GM10847 (cell line): ENCODE data around the gene CNTN5.

Experiments
- POLR2A ChIP-seq: IDR thresholded peaks from 2 replicates; pipeline ENCODE4 v1.6.1; 2011; ENCODE audit not compliant: insufficient read length; ENCODE audit errors: extremely low read depth

The CNTN5 gene

DNA sequence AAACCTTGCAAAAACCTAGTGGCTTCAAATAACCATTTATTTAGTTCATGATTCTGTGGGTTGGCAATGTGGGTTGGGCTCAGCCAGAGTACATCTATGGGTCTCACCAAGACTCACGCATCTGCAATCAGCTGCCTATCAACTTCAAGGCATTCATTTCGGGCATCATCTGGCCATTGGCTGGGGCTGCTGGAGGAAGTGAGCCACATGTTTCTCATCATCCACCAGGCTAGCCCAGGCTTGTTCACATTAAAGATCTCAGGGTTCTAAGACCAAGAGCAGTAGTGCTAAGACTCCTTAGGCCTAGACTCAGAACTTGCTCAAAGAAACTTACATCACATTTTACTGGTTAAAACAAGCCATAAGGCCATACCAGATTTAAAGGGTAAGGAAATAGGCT, 1187.5 kb downstream of the CNTN5 start:
- no peak for TF ChIP-seq POLR2A

DNA sequence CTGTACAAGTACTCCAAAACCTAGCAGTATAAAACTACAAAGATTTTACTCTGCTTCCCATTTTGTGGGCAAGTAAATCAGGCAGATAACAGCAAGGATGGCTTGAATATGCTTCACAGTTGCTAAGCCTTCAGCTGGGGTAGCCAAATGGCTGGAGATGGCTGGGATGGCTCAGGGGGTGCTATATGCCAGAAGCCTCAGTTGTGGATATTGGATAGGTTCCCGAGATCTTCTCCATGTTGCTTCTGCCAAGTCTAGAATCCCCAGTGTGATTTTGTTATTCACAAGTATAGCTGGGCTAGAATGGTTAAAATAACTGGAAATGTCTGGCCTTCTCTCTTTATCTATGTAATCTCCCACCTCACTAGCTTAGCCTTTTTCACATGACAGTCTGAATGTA, 1194.0 kb downstream of the CNTN5 start:
- no peak for TF ChIP-seq POLR2A

DNA sequence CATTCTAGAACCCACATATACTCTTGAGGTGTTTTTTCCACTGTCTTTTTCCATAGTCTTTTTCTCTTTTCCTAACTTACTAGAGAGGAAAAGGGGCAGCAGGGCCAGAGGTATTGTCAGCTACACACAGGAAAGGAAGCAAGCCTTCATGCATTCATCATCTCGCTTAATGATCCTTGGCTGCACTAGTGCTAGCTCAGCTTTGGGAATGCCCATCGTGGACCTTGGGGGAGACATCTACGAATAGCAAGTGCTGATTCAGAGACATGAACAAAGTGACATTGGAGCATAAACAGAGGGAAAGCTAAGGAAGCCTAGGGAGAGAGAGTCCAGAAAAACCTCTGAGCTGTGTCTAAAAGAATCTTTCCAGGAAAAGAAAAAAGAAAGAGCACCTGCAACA, 1200.1 kb downstream of the CNTN5 start:
- no peak for TF ChIP-seq POLR2A

DNA sequence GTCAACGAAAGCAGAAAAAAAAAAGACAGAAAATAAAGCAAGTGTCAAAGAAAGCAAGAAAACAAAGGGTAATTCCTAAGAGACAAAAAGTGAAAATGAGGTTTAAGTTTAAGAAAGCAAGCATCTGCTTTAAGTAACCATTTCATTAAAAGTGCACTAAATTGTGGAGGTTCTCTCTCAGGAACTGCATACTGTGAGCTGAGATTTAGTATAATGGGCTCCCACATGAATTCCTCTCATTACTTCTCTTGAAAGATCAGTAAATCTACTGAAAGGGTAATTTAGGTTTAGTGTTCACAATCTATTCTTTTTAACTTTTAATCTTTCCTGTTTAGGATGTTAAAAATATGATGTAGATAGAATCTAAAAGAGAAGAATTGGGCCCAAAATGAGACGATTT, 1201.0 kb downstream of the CNTN5 start:
- no peak for TF ChIP-seq POLR2A

DNA sequence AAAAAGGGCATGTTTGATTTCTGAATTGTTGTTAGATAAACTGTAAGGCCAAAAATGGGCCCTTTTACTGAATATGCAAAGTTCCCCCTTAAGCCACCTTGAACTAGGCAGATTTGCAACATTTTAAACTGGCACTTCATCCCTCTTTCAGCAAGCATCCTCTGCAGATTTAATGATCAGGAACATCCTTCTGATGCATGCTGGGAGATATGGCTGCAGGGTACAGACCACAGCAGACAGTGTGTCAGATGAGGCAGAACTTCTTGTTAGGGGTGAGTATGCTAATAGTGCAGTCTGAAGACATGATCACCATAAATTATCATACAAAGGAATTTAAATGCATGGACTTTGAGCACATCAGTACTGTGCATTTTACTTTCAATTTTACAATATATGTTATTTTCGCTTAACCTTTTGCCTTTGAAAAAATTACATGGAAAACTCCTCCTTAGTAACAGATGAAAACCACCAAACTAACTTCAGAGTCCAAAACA, 1203.8 kb downstream of the CNTN5 start:
- TF ChIP-seq POLR2A = no peak

DNA sequence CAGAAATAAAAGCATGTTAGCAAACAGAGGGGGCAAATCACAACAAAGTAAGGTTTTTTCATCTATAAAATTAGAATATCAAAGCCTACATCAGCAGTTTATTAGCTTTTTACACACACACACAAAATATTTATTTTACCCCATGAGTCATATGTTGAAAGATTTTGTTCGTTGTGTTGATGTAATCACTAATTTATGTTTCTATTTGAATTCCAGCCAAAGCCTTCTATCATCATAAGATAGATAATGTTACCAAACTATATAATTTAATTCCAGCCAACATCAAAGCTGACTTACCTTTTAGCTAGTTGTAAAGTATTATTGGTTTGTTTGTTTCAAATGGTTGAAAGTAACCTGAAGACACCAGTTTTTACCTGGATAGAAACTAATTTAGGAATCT, 1208.3 kb downstream of the CNTN5 start:
- no peak for TF ChIP-seq POLR2A

DNA sequence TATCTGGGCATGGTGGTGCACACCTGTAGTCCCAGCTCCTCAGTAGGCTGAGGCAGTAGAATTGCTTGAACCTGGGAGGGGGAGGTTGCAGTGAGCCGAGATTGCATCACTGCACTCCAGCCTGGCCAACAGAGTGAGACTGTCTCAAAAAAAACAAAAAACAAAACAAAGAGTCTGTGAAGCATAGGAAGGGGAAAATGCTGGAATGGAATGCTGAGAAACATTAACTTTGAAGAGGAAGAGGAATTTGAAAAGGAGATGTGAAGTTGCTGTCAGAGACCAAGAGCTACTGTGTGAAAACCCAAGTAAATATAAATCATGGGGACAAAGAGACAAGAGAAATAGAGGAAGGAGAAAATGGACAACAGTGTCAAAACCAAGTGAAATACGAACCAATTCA, 1211.3 kb downstream of the CNTN5 start:
- TF ChIP-seq POLR2A = no peak

DNA sequence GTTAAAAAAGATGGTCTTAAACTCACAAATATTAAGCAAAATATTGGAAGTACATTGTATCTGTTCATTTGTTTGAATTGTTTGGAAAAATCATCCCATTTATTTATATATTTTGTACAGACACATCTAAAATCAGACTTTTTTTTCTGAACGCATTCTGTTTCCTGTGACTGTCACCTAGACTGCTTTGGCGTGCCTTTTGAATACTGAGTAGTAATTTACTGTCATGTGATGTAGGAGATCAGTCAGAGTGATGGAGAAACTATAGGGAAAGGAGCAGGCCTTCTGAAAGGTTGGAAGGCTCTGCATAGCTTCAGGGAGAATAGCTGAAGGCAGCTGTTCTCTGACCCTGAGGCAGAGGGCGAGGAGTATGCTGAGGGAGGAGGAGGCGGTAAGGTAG, 1214.3 kb downstream of the CNTN5 start:
- no peak for TF ChIP-seq POLR2A

DNA sequence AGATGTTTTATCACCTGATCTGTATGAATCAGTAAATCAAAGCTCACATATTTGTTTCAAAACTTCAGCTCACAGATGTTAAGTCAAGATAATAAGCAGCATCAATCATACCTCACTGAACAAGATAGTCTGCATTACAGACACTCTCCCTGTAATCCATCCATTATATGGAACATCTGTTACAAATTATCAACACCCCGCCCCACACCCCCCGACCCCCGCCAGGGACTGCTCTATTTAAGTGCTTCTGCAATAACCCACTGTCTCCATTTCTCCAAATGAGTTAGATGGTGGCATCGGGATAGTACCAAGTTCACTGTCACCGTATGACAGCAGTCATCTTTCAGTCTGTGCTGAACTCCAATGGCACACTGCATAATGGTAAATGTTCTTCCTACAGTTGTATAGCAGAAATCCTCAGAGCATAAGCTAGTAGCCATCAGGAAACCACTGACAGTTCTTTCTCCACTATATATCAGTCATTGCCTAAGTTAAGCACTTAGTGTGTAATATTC, 1219.3 kb downstream of the CNTN5 start:
- no peak for TF ChIP-seq POLR2A

DNA sequence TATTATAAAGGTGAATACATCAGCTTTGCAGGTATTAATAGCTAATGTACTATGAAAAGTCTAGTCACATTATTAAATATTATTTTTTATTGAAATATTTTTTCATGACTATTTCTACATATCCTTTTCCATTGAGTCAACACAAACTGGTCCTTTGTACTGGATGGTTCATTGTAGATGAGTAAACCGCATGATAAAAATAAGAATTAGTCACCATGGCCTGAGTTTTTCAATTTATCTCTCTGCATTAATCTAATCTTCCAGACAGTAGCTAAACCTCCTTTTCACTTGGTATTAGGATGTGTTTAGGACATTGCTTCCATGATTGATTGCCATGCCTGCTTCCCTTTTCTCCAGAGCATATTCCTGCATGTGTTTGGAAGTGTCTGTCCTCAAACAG, 1227.0 kb downstream of the CNTN5 start:
- TF ChIP-seq POLR2A = no peak

- no peak for TF ChIP-seq POLR2A
Measured at GRCh38 chr11:100269516-100269915, 1248.8 kb downstream of the CNTN5 start.

DNA sequence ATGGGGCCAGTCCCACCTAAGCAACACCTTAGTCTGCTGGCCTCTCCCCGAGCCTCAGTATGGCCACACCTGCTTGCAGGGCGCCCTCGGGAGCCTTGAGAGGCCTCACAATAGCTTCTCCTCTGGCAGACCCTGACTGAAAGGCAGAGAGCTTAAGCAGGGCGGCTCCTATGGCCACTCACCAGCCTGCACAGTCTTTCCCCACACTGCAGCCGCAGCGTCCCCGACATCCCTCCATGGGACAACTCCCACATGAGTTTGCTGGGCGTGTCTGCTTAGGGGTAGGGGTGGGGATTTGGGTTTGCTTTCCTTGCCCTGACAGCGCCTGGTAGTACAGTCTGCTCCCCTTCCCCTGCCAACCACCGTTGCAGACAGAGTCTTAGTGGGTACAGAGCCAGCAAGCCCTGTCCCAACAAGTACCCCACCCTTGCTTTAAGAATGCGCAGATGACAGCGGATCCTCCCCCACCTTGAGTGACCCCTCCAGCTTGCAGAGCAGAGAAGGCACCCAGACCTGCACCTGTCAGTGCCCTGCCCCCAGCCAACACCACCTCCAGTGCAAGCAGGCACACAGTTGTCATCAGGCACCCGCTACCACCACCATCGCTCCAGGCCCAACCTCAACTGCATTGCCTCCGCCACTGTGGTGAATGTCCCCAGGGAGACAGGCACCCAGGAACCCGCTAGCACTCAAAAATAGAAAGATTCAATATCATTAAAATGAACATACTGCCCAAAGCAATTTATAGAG, 1252.5 kb downstream of the CNTN5 start:
- TF ChIP-seq POLR2A = no peak

DNA sequence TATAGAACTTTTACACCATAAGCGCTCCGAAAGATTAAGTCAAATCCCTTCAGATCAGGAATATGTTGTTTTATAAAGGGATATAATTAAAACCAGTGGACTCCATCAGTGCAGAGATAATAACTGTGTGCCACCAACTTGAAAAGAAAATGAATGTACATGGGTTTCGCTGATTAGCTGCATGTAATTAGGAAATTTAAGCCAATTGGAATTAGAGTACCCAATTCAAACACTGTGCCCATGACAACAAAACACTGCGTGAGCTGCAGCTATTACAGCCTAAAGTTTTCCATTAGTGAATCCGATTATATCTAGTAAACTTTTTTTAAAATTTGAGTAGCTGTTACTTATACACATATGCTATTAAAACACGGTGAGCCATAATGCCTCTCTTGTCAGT, 1274.0 kb downstream of the CNTN5 start:
- TF ChIP-seq POLR2A = no peak

- TF ChIP-seq POLR2A = no peak
Measured at GRCh38 chr11:100296051-100296679, 1275.4 kb downstream of the CNTN5 start.

GRCh38 chr11:100297516-100297915, 1276.8 kb downstream of the CNTN5 start:
- TF ChIP-seq POLR2A = no peak

- no peak for TF ChIP-seq POLR2A
Measured at GRCh38 chr11:100302824-100303223, 1282.1 kb downstream of the CNTN5 start.
